CD4-positive, alpha-beta T cell (primary cell): Measurements from ENCODE around the gene CDIP1. TPM values are rescaled to one million over a fixed set of nuclear protein-coding genes. Genes with fewer than 3 reads are reported as not detected.

ENCODE experiments used
- ATAC-seq: fragments of 200-7000 bp; cut with Tn5 transposase; one replicate; pipeline ENCODE4 v1.10.0; 2022; ENCODE audit warnings: mild to moderate bottlenecking; ENCODE audit not compliant: poor library complexity
- CTCF ChIA-PET: fragments of 350-600 bp; sonication (Branson Sonifier 250); formaldehyde crosslinking; loops from one replicate; lab custom pipeline; 2021; ENCODE audit warnings: antibody characterized with exemption, inconsistent platforms; lab: Charles Lee
- POLR2A ChIA-PET: fragments of 350-600 bp; sonication (Branson Sonifier 250); formaldehyde crosslinking; loops from one replicate; lab custom pipeline; 2021; ENCODE audit warnings: antibody characterized with exemption, inconsistent platforms; lab: Charles Lee
- DNase-seq, 14 experiments: peaks; one replicate each; pipeline ENCODE4 v3.0.0-alpha.2; 2013 to 2020; ENCODE audit warnings: mixed read lengths in 2 of 14
- H3K27ac ChIP-seq, 2 donors: one replicate each; pipeline versions ENCODE4 v1.5.1 to v1.7.0; 2013; ENCODE audit warnings: low read length in 2 of 2, low read depth in 1 of 2, mild to moderate bottlenecking in 1 of 2
- H3K27me3 ChIP-seq, 2 experiments: 1 replicate in 1 of 2; 2 replicates in 1 of 2; pipeline versions ENCODE4 v1.6.1 to v1.7.0; 2013; ENCODE audit warnings: low read length in 2 of 2, control low read depth in 1 of 2, mild to moderate bottlenecking in 1 of 2, moderate library complexity in 1 of 2; ENCODE audit not compliant: insufficient read depth in 2 of 2, control insufficient read depth in 1 of 2
- H3K36me3 ChIP-seq: one replicate; pipeline ENCODE4 v1.6.1; 2013; ENCODE audit warnings: low read length, control low read depth; ENCODE audit not compliant: insufficient read depth
- H3K4me1 ChIP-seq: one replicate; pipeline ENCODE4 v1.6.1; 2013; ENCODE audit warnings: low read length, control low read depth; ENCODE audit not compliant: insufficient read depth
- H3K4me3 ChIP-seq: one replicate; pipeline ENCODE4 v1.5.1; 2013; ENCODE audit warnings: mild to moderate bottlenecking, low read length, moderate library complexity
- H3K9me3 ChIP-seq, 2 experiments: 1 replicate in 1 of 2; 2 replicates in 1 of 2; pipeline versions ENCODE4 v1.6.1 to v1.7.0; 2013; ENCODE audit warnings: low read length in 2 of 2, mild to moderate bottlenecking in 2 of 2, control low read depth in 1 of 2, moderate library complexity in 1 of 2; ENCODE audit not compliant: control insufficient read depth in 1 of 2, insufficient read depth in 1 of 2
- H3K27ac Mint-ChIP-seq: one replicate; pipeline ENCODE4 v1.8.0; 2020; ENCODE audit warnings: mixed read lengths
- H3K27me3 Mint-ChIP-seq: one replicate; pipeline ENCODE4 v1.8.0; 2021; ENCODE audit warnings: mixed read lengths
- H3K36me3 Mint-ChIP-seq: one replicate; pipeline ENCODE4 v1.8.0; 2021; ENCODE audit warnings: low read depth, mixed read lengths
- H3K4me1 Mint-ChIP-seq: one replicate; pipeline ENCODE4 v1.8.0; 2021; ENCODE audit warnings: low read depth, mixed read lengths
- H3K4me3 Mint-ChIP-seq: one replicate; pipeline ENCODE4 v1.8.0; 2020; ENCODE audit warnings: mild to moderate bottlenecking, mixed read lengths
- H3K9me3 Mint-ChIP-seq: one replicate; pipeline ENCODE4 v1.8.0; 2020; ENCODE audit warnings: mixed read lengths
- CTCF ChIP-seq: fragments of 200-600 bp; IDR thresholded peaks from one replicate; pipeline ENCODE4 v1.8.0; 2022; ENCODE audit warnings: antibody characterized with exemption, mild to moderate bottlenecking
- intact Hi-C, 2 experiments: fragments of 100-400 bp; cut with DNase I in 1 of 2; cut with micrococcal nuclease in 1 of 2; formaldehyde crosslinking; loops; one replicate each; pipeline versions ENCODE4 v1.15.1 to v1.9.0; 2023 to 2025; cut with DNase I, micrococcal nuclease
- total RNA-seq, 174 experiments: library from RNA in 2 of 174; stranded (reverse) in 2 of 174; gene quantifications; one replicate each; pipeline ENCODE4 v1.2.3 and lab custom pipeline; 2021 to 2026

CDIP1 gene
- total RNA-seq, 2 experiments from 2014 or later = 19.5 to 22.4 TPM

- POLR2A ChIA-PET = interaction anchor here (0.7 to 6.0 kb wide), 30 partner anchors 9 to 252 kb away, joined by 3 to 140 read pairs (median 7); partner anchors contain the start of genes CDIP1, CORO7, HMOX2 and MGRN1
- H3K9me3 ChIP-seq = no peaks in the 10 kb centered on the region
- peak overlapping the region; percentile 82 for H3K4me3 Mint-ChIP-seq
- peaks cover 67% of the 10 kb centered on the region for H3K4me1 Mint-ChIP-seq
- peak overlapping the region; percentile 97 for H3K27ac Mint-ChIP-seq
- no peak for TF ChIP-seq CTCF
- peak overlapping the region; percentile 78 to 84 for H3K27ac ChIP-seq
- DNase-seq (peak; percentile 61 to 95 (median 79)), ATAC-seq (peak; percentile 88)
- H3K27me3 Mint-ChIP-seq = no peaks in the 10 kb centered on the region
- no peaks in the 10 kb centered on the region for H3K27me3 ChIP-seq
- CTCF ChIA-PET = interaction anchor here (0.9 to 6.0 kb wide), 12 partner anchors 10 to 252 kb away, joined by 3 to 70 read pairs (median 4); partner anchors contain the start of genes CDIP1, HMOX2 and MGRN1
- H3K9me3 Mint-ChIP-seq = no peaks in the 10 kb centered on the region
- peaks cover 72% of the 10 kb centered on the region for H3K4me1 ChIP-seq
- peak overlapping the region; percentile 31 for H3K4me3 ChIP-seq
- intact Hi-C loops = loop anchor here (1.0 to 2.0 kb wide), 6 partner anchors 15 to 80 kb away; partner anchors contain the start of gene HMOX2 (in 2 of the 2)
- H3K36me3 Mint-ChIP-seq = peaks cover 68% of the 10 kb centered on the region
- peaks cover 47% of the 10 kb centered on the region for H3K36me3 ChIP-seq
These were observed 33.0 kb downstream of the CDIP1 start for GRCh38 chr16:4505356-4506147.

GRCh38 chr16:4501071-4501478 is 37.5 kb downstream of the CDIP1 start:
- intact Hi-C loops = no loop called here
- H3K4me1 Mint-ChIP-seq = peaks cover 91% of the 10 kb centered on the region
- TF ChIP-seq CTCF = no peak
- ATAC-seq = no peak
- no peak for DNase-seq
- Histone ChIP-seq H3K27ac (peak overlapping the region; percentile 37 to 48), H3K9me3 (no peaks in the 10 kb centered on the region), H3K36me3 (peaks cover 24% of the 10 kb centered on the region), H3K4me1 (peaks cover 84% of the 10 kb centered on the region), H3K4me3 (no peak overlapping the region), H3K27me3 (no peaks in the 10 kb centered on the region)
- H3K27ac Mint-ChIP-seq = peak overlapping the region; percentile 97
- no peaks in the 10 kb centered on the region for H3K27me3 Mint-ChIP-seq
- peak overlapping the region; percentile 77 for H3K4me3 Mint-ChIP-seq
- ChIA-PET POLR2A (interaction anchor here (0.6 to 4.9 kb wide), 7 partner anchors 9 to 48 kb away, joined by 3 to 66 read pairs (median 4); partner anchors contain the start of genes HMOX2 and NMRAL1), CTCF (interaction anchor here (0.6 to 7.1 kb wide), 4 partner anchors 13 to 48 kb away, joined by 3 to 54 read pairs (median 8); partner anchors contain the start of gene HMOX2)
- peaks cover 55% of the 10 kb centered on the region for H3K36me3 Mint-ChIP-seq
- H3K9me3 Mint-ChIP-seq = no peaks in the 10 kb centered on the region

GRCh38 chr16:4500272-4500671 is 38.3 kb downstream of the CDIP1 start:
- peak overlapping the region in 1 of 2 donors; percentile 37 for H3K27ac ChIP-seq
- ATAC-seq = no peak
- intact Hi-C loops = no loop called here

More at GRCh38 chr16:4500272-4500671, 38.3 kb downstream of the CDIP1 start:
- no peaks in the 10 kb centered on the region for H3K9me3 Mint-ChIP-seq
- peaks cover 81% of the 10 kb centered on the region for H3K4me1 ChIP-seq
- ChIA-PET POLR2A (interaction anchor here (0.9 to 4.9 kb wide), 8 partner anchors 12 to 175 kb away, joined by 3 to 66 read pairs (median 4); partner anchors contain the start of genes CDIP1, CORO7, HMOX2 and NMRAL1), CTCF (interaction anchor here (2.5 to 7.1 kb wide), 2 partner anchors 23 to 49 kb away, joined by 10 to 54 read pairs; partner anchors contain the start of gene HMOX2)
- no peak overlapping the region for H3K4me3 Mint-ChIP-seq
- no peak for DNase-seq
- peaks cover 55% of the 10 kb centered on the region for H3K36me3 Mint-ChIP-seq
- H3K27me3 ChIP-seq = no peaks in the 10 kb centered on the region
- no peaks in the 10 kb centered on the region for H3K27me3 Mint-ChIP-seq
- no peak for TF ChIP-seq CTCF
- peaks cover 28% of the 10 kb centered on the region for H3K36me3 ChIP-seq
- H3K27ac Mint-ChIP-seq = peak overlapping the region; percentile 97
- no peaks in the 10 kb centered on the region for H3K9me3 ChIP-seq
- H3K4me1 Mint-ChIP-seq = peaks cover 89% of the 10 kb centered on the region
- H3K4me3 ChIP-seq = no peak overlapping the region
